SK-N-SH (cell line): ENCODE data around the gene PIK3IP1. TPM values are rescaled to one million over a fixed set of nuclear protein-coding genes. Genes with fewer than 3 reads are reported as not detected.

Experiments used
- CTCF ChIA-PET: fragments of 300-600, 350-600 bp; formaldehyde crosslinking; extraction: SDS; loops from one replicate; lab custom pipeline; 2021; lab: Yijun Ruan, JAX
- POLR2A ChIA-PET: fragments of 350-600 bp; sonication (Branson Sonifier 250); formaldehyde crosslinking; extraction: SDS; loops from one replicate; lab custom pipeline; 2020; ENCODE audit warnings: antibody characterized with exemption, inconsistent platforms; lab: Yijun Ruan, JAX
- DNase-seq: peaks from one replicate; pipeline ENCODE4 v3.0.0; 2012
- H2AFZ ChIP-seq: fragments of 200-600 bp; sonication (generic); 2 replicates; pipeline ENCODE4 v1.8.1; 2016; ENCODE audit warnings: antibody characterized with exemption, mild to moderate bottlenecking, low read depth
- H3F3A ChIP-seq: fragments of 200-600 bp; sonication (generic); replicated peaks from 2 replicates; pipeline ENCODE3; 2016; ENCODE audit warnings: antibody characterized with exemption, mild to moderate bottlenecking; ENCODE audit not compliant: insufficient read depth
- H3K27ac ChIP-seq, 2 experiments: fragments of 200-500 bp in 1 of 2; fragments of 200-600 bp in 1 of 2; sonication (Bioruptor generic) in 1 of 2; sonication (generic), shearing (Covaris generic) in 1 of 2; 2 replicates each; pipeline versions ENCODE4 v1.5.1 to v1.6.1; 2014 to 2016; ENCODE audit warnings: low read depth in 2 of 2, inconsistent platforms in 1 of 2, low read length in 1 of 2, mild to moderate bottlenecking in 1 of 2, mixed read lengths in 1 of 2
- H3K27me3 ChIP-seq: fragments of 200-600 bp; sonication (generic), shearing (Covaris generic); 2 replicates; pipeline ENCODE4 v1.6.1; 2016; ENCODE audit warnings: mixed run types; ENCODE audit not compliant: insufficient read depth
- H3K36me3 ChIP-seq, 2 experiments: fragments of 200-500 bp in 1 of 2; fragments of 200-600 bp in 1 of 2; sonication (Bioruptor generic) in 1 of 2; sonication (generic) in 1 of 2; replicated peaks in 1 of 2; 2 replicates each; pipeline versions ENCODE3 to v1.5.1; 2014 to 2016; ENCODE audit warnings: low read length in 1 of 2, mild to moderate bottlenecking in 1 of 2; ENCODE audit not compliant: insufficient read depth in 2 of 2, control insufficient read depth in 1 of 2
- H3K4me1 ChIP-seq, 2 experiments: fragments of 200-500 bp in 1 of 2; fragments of 200-600 bp in 1 of 2; sonication (Bioruptor generic) in 1 of 2; sonication (generic), shearing (Covaris generic) in 1 of 2; 2 replicates each; pipeline versions ENCODE4 v1.5.1 to v1.6.1; 2014 to 2016; ENCODE audit warnings: low read depth in 1 of 2, low read length in 1 of 2, mixed run types in 1 of 2; ENCODE audit not compliant: insufficient read depth in 2 of 2, control insufficient read depth in 1 of 2
- H3K4me2 ChIP-seq: fragments of 200-600 bp; sonication (generic), shearing (Covaris generic); 2 replicates; pipeline ENCODE4 v1.6.1; 2017; ENCODE audit warnings: mixed run types
- H3K4me3 ChIP-seq, 2 experiments: fragments of 200-500 bp in 1 of 2; fragments of 200-600 bp in 1 of 2; sonication (Bioruptor generic) in 1 of 2; sonication (generic), shearing (Covaris generic) in 1 of 2; 2 replicates each; pipeline versions ENCODE4 v1.5.1 to v1.8.1; 2014 to 2016; ENCODE audit warnings: low read depth in 2 of 2, inconsistent platforms in 1 of 2, low read length in 1 of 2, mild to moderate bottlenecking in 1 of 2, mixed read lengths in 1 of 2, moderate library complexity in 1 of 2
- H3K79me2 ChIP-seq: fragments of 200-600 bp; sonication (generic); 2 replicates; pipeline ENCODE4 v1.8.1; 2017; ENCODE audit warnings: mild to moderate bottlenecking; ENCODE audit not compliant: insufficient read depth
- H3K9ac ChIP-seq: fragments of 200-600 bp; sonication (generic); 2 replicates; pipeline ENCODE4 v1.6.1; 2017; ENCODE audit warnings: mixed run types
- H3K9me2 ChIP-seq: fragments of 200-600 bp; sonication (generic); 2 replicates; pipeline ENCODE4 v1.6.1; 2017; ENCODE audit warnings: mixed run types
- H3K9me3 ChIP-seq: fragments of 200-600 bp; sonication (generic); 2 replicates; pipeline ENCODE4 v1.6.1; 2017; ENCODE audit warnings: mixed run types, mild to moderate bottlenecking, moderate library complexity
- H4K20me1 ChIP-seq: fragments of 200-600 bp; sonication (generic); 2 replicates; pipeline ENCODE4 v1.6.1; 2017; ENCODE audit warnings: mild to moderate bottlenecking, mixed run types; ENCODE audit not compliant: insufficient read depth
- ELF1 ChIP-seq: IDR thresholded peaks from 2 replicates; pipeline ENCODE4 v1.4.0; 2012
- EP300 ChIP-seq, 2 experiments: IDR thresholded peaks; 2 replicates each; pipeline versions ENCODE4 v1.4.0 to v1.6.1; 2012; ENCODE audit warnings: borderline replicate concordance in 1 of 2, low read depth in 1 of 2, low read length in 1 of 2
- FOSL2 ChIP-seq: IDR thresholded peaks from 2 replicates; pipeline ENCODE4 v1.4.0; 2012; ENCODE audit warnings: low read depth, mild to moderate bottlenecking, moderate library complexity, borderline replicate concordance
- FOXJ3 ChIP-seq: sonication (generic); formaldehyde crosslinking; IDR thresholded peaks from 2 replicates; pipeline ENCODE4 v1.5.1; 2020; ENCODE audit warnings: mild to moderate bottlenecking, missing genetic modification reagents
- FOXM1 ChIP-seq: IDR thresholded peaks from 2 replicates; pipeline ENCODE4 v1.4.0; 2012; ENCODE audit warnings: low read depth, mild to moderate bottlenecking
- GABPA ChIP-seq: IDR thresholded peaks from 2 replicates; pipeline ENCODE4 v1.4.0; 2012; ENCODE audit warnings: low read depth, mild to moderate bottlenecking
- GATA2 ChIP-seq: sonication (generic); formaldehyde crosslinking; IDR thresholded peaks from 2 replicates; pipeline ENCODE4 v1.5.0; 2020; ENCODE audit warnings: mild to moderate bottlenecking, missing genetic modification reagents
- JUND ChIP-seq: IDR thresholded peaks from 2 replicates; pipeline ENCODE4 v1.4.0; 2012
- MEF2A ChIP-seq: IDR thresholded peaks from 2 replicates; pipeline ENCODE4 v1.4.0; 2012; ENCODE audit warnings: low read depth, borderline replicate concordance
- MXI1 ChIP-seq: IDR thresholded peaks from 2 replicates; pipeline ENCODE4 v1.6.1; 2012; ENCODE audit warnings: mild to moderate bottlenecking, low read depth, low read length, improper control_type of control experiment
- NFIC ChIP-seq: IDR thresholded peaks from 2 replicates; pipeline ENCODE4 v1.4.0; 2012; ENCODE audit warnings: borderline replicate concordance
- RFX5 ChIP-seq: IDR thresholded peaks from 2 replicates; pipeline ENCODE4 v1.6.1; 2012; ENCODE audit warnings: mild to moderate bottlenecking, improper control_type of control experiment, low read length
- SIN3A ChIP-seq: IDR thresholded peaks from 2 replicates; pipeline ENCODE4 v1.6.1; 2012; ENCODE audit warnings: low read depth, mild to moderate bottlenecking, low read length, moderate library complexity, borderline replicate concordance
- TEAD4 ChIP-seq: IDR thresholded peaks from 2 replicates; pipeline ENCODE4 v1.4.0; 2012; ENCODE audit warnings: mild to moderate bottlenecking, borderline replicate concordance; ENCODE audit not compliant: insufficient read depth
- WGBS: methylation state at CpG from one replicate; pipeline ENCODE4 v1.1.6; 2017; ENCODE audit warnings: low lambda C conversion rate; 5-methylcytosine and 5-hydroxymethylcytosine counted together
- polyA plus RNA-seq, 3 experiments: library from polyadenylated mRNA; depleted of rRNA; stranded (reverse); fragments of >200 nt; gene quantifications; 2 replicates each; pipeline ENCODE4 v1.2.3, GENCODE V29; 2012
- TF ChIP-seq, protein P1 (sequence below): IDR thresholded peaks from 2 replicates; pipeline ENCODE4 v1.4.0; 2012; ENCODE audit warnings: low read depth, borderline replicate concordance
- TF ChIP-seq, protein P2 (sequence below): IDR thresholded peaks from 2 replicates; pipeline ENCODE4; 2012
- TF ChIP-seq, protein P3 (sequence below): IDR thresholded peaks from 2 replicates; pipeline ENCODE4 v1.6.1; 2012; ENCODE audit warnings: mild to moderate bottlenecking, low read depth, low read length, moderate library complexity
- TF ChIP-seq, protein P4 (sequence below): fragments of 200-600 bp; sonication (generic); IDR thresholded peaks from 2 replicates; pipeline ENCODE4 v1.6.1; 2017; ENCODE audit warnings: antibody characterized with exemption, mild to moderate bottlenecking, moderate library complexity

The PIK3IP1 gene
- polyA plus RNA-seq, 1 of the 3 experiments (the other 2 are of a cell fraction): 8.6 TPM

DNA sequence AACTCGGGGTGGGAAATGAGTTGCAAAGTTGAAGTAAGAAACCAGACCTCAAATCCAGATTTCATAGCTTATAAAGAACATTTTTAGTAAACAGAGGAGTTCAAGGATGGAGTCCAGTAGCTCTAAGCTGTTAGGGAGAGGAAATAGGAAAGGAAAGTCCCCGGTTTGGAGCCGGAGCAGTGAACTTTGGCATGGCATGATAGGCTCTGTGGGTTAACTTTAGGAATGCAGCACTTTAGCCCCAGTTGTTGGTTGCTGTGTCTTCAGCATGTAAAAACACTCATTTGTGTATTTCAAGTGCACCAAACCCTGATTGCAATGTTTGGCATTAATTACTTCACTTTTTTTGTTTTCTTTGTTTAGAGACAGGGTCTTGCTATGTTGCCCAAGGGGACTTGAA, 8.6 kb upstream of the PIK3IP1 start:
- no peaks in the 10 kb centered on the region for H3K9me2 ChIP-seq
- H3K36me3 ChIP-seq: no peaks in the 10 kb centered on the region
- H3K9ac ChIP-seq: no peak overlapping the region
- H3K4me2 ChIP-seq: no peak overlapping the region
- WGBS: 84% methylated on average over 3 of the region's 3 CpGs
- H3K27me3 ChIP-seq: no peaks in the 10 kb centered on the region
- ChIA-PET POLR2A (interaction anchor here (0.9 kb wide), 1 partner anchor 12 kb away, joined by 3 read pairs; no protein-coding TSS in a partner anchor), CTCF (interaction anchor here (2.0 to 5.3 kb wide), 3 partner anchors 14 to 89 kb away, joined by 9 to 58 read pairs (median 10); partner anchors contain the start of gene LIMK2)
- H3K4me3 ChIP-seq: no peak overlapping the region
- H4K20me1 ChIP-seq: no peaks in the 10 kb centered on the region
- no peaks in the 10 kb centered on the region for H3K9me3 ChIP-seq
- TF ChIP-seq SIN3A (no peak), TEAD4 (no peak), NFIC (no peak), EP300 (IDR thresholded peaks at IDR 0.05; ENCODE audit: borderline replicate concordance in 1 of 2, low read depth in 1 of 2, low read length in 1 of 2) (no peak), ELF1 (no peak), GABPA (no peak)
- TF ChIP-seq, protein P1, sequence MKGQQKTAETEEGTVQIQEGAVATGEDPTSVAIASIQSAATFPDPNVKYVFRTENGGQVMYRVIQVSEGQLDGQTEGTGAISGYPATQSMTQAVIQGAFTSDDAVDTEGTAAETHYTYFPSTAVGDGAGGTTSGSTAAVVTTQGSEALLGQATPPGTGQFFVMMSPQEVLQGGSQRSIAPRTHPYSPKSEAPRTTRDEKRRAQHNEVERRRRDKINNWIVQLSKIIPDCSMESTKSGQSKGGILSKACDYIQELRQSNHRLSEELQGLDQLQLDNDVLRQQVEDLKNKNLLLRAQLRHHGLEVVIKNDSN: no peak
- H3K79me2 ChIP-seq: no peaks in the 10 kb centered on the region
- DNase-seq: no peak
- H2AFZ ChIP-seq: no peak overlapping the region
- peaks cover 4% of the 10 kb centered on the region for H3F3A ChIP-seq
- peaks cover 0 to 8% of the 10 kb centered on the region in 2 experiments; a peak in 2 of 4 replicates for H3K4me1 ChIP-seq
- no peak overlapping the region for H3K27ac ChIP-seq

DNA sequence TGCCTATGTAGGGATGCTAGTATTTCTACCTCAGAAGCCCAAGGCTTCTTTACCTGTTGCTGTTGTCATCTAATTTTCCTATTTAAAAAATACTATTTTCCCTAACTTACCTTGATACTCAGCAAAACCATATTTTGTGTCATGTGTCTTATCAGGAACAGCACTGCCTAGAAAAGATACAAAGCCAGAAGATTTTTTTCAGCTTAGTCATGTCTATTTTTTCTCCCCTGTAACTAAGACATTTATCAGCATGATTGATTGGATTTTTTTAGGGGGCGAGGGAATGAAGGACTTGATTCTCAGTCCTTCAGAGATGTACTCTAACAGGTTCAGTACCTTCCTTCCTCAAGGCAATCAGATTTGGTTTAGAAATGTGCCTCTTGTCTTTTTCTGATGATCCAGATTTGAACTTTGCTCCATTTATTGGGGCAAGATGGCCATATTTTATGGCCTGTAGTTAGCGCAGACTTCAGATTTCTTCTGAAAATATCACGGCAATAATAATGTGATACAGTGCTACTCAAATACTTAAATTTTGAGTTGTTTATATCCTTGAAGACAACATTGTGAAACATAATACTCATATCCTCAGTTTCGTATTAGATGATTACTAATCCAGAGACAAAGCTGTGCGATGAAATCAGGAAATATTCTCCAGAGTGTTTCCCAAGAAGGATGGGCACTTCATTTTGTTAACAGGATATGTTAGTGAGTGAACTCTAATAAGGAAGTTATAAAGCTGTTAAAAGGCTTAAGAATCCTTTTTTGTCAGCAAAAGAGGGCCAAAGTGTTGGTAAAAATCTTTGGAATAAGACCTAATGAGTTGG, 3.8 kb upstream of the PIK3IP1 start:
- Histone ChIP-seq H3K27me3 (no peaks in the 10 kb centered on the region), H3K9me2 (no peaks in the 10 kb centered on the region), H3K9me3 (no peaks in the 10 kb centered on the region), H2AFZ (peak overlapping the region; percentile 71), H3K4me3 (no peak overlapping the region), H3K4me2 (peak overlapping the region; percentile 3; the same call in 1 of the 2 replicates), H3F3A (peaks cover 9% of the 10 kb centered on the region), H4K20me1 (no peaks in the 10 kb centered on the region), H3K27ac (peak overlapping the region; percentile 23 to 45; a peak in 3 of 4 replicates), H3K9ac (no peak overlapping the region), H3K36me3 (no peaks in the 10 kb centered on the region), H3K4me1 (peaks cover 6 to 16% of the 10 kb centered on the region in 2 experiments; a peak in 3 of 4 replicates), H3K79me2 (no peaks in the 10 kb centered on the region)
- TF ChIP-seq FOXJ3 (CRISPR knock-in tag) (no peak), GATA2 (no peak), FOXM1 (no peak), MEF2A (peak; percentile 46; the same call in 1 of the 2 replicates), JUND (peak; percentile 31; the same call in 1 of the 2 replicates), FOSL2 (0 out of 2 replicates have a peak, but pooled peaks have one; percentile 10), ELF1 (no peak), RFX5 (no peak), MXI1 (no peak)
- TF ChIP-seq, protein P2, sequence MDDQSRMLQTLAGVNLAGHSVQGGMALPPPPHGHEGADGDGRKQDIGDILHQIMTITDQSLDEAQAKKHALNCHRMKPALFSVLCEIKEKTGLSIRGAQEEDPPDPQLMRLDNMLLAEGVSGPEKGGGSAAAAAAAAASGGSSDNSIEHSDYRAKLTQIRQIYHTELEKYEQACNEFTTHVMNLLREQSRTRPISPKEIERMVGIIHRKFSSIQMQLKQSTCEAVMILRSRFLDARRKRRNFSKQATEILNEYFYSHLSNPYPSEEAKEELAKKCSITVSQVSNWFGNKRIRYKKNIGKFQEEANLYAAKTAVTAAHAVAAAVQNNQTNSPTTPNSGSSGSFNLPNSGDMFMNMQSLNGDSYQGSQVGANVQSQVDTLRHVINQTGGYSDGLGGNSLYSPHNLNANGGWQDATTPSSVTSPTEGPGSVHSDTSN: peak; percentile 74
- TF ChIP-seq, protein P3, sequence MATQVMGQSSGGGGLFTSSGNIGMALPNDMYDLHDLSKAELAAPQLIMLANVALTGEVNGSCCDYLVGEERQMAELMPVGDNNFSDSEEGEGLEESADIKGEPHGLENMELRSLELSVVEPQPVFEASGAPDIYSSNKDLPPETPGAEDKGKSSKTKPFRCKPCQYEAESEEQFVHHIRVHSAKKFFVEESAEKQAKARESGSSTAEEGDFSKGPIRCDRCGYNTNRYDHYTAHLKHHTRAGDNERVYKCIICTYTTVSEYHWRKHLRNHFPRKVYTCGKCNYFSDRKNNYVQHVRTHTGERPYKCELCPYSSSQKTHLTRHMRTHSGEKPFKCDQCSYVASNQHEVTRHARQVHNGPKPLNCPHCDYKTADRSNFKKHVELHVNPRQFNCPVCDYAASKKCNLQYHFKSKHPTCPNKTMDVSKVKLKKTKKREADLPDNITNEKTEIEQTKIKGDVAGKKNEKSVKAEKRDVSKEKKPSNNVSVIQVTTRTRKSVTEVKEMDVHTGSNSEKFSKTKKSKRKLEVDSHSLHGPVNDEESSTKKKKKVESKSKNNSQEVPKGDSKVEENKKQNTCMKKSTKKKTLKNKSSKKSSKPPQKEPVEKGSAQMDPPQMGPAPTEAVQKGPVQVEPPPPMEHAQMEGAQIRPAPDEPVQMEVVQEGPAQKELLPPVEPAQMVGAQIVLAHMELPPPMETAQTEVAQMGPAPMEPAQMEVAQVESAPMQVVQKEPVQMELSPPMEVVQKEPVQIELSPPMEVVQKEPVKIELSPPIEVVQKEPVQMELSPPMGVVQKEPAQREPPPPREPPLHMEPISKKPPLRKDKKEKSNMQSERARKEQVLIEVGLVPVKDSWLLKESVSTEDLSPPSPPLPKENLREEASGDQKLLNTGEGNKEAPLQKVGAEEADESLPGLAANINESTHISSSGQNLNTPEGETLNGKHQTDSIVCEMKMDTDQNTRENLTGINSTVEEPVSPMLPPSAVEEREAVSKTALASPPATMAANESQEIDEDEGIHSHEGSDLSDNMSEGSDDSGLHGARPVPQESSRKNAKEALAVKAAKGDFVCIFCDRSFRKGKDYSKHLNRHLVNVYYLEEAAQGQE: no peak
- TF ChIP-seq, protein P4, sequence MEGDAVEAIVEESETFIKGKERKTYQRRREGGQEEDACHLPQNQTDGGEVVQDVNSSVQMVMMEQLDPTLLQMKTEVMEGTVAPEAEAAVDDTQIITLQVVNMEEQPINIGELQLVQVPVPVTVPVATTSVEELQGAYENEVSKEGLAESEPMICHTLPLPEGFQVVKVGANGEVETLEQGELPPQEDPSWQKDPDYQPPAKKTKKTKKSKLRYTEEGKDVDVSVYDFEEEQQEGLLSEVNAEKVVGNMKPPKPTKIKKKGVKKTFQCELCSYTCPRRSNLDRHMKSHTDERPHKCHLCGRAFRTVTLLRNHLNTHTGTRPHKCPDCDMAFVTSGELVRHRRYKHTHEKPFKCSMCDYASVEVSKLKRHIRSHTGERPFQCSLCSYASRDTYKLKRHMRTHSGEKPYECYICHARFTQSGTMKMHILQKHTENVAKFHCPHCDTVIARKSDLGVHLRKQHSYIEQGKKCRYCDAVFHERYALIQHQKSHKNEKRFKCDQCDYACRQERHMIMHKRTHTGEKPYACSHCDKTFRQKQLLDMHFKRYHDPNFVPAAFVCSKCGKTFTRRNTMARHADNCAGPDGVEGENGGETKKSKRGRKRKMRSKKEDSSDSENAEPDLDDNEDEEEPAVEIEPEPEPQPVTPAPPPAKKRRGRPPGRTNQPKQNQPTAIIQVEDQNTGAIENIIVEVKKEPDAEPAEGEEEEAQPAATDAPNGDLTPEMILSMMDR: no peak
- 70% methylated on average over 5 of the region's 5 CpGs for WGBS
- no peak for DNase-seq
- ChIA-PET CTCF (interaction anchor here (1.1 to 4.5 kb wide), 3 partner anchors 15 to 19 kb away, joined by 3 to 36 read pairs (median 4); no protein-coding TSS in a partner anchor), POLR2A (no interaction called here)
